Pancreas (tissue), 10 donors: ENCODE data around the gene SLC10A3. TPM values are rescaled to one million over a fixed set of nuclear protein-coding genes. Genes with fewer than 3 reads are reported as not detected.

Experiments used
- ATAC-seq, 4 donors: fragments of 200-7000 bp; cut with Tn5 transposase; one replicate each; pipeline versions ENCODE4 v1.8.0 to v1.9.1; 2020; ENCODE audit warnings: mild to moderate bottlenecking in 4 of 4, moderate library complexity in 4 of 4
- DNase-seq, 6 donors: peaks; one replicate each; pipeline ENCODE4 v3.0.0-alpha.2; 2020
- FAIRE-seq: peaks from 2 replicates; lab custom pipeline; 2012; peaks lifted over from hg19 to GRCh38; lab: Jason Lieb, UNC
- H3K27ac ChIP-seq, 4 donors: fragments of 200-600 bp; sonication (generic); 1 replicate in 3 of 4; 2 replicates in 1 of 4; pipeline versions ENCODE4 v1.5.0 to v1.8.0; 2020
- H3K27me3 ChIP-seq, 4 donors: fragments of 200-600 bp; one replicate each; pipeline ENCODE4 v1.8.0; 2021
- H3K36me3 ChIP-seq, 3 donors: fragments of 200-600 bp; sonication (generic) in 1 of 3; one replicate each; pipeline versions ENCODE4 v1.5.0 to v1.8.0; 2020 to 2021
- H3K4me1 ChIP-seq, 3 donors: fragments of 200-600 bp; one replicate each; pipeline ENCODE4 v1.8.0; 2021
- H3K4me3 ChIP-seq, 4 donors: fragments of 200-600 bp; sonication (generic) in 2 of 4; one replicate each; pipeline versions ENCODE4 v1.5.0 to v1.8.0; 2020 to 2021
- H3K9me3 ChIP-seq, 4 donors: fragments of 200-600 bp; one replicate each; pipeline ENCODE4 v1.8.0; 2021
- WGBS, 2 donors: extraction: QIAGEN DNeasy Blood & Tissue Kit; methylation state at CpG; one replicate each; pipeline ENCODE4 v1.1.7; 2013; 5-methylcytosine and 5-hydroxymethylcytosine counted together
- intact Hi-C, 3 donors: fragments of 100-400 bp; cut with DNase I; formaldehyde crosslinking; loops; one replicate each; pipeline versions ENCODE4 v1.11.1 to v1.14.2; 2022
- polyA plus RNA-seq, 2 donors: library from polyadenylated mRNA; stranded (reverse); fragments of 200-250 nt; gene quantifications; one replicate each; pipeline ENCODE4 v1.2.3, GENCODE V29; 2013
- total RNA-seq, 6 donors: library from RNA; stranded (reverse); fragmentation: NEBNext Ultra II Directional in 4 of 6; extraction: Animal tissue kit (Norgen Biotek cat#: 25700) in 4 of 6; gene quantifications; one replicate each; pipeline versions ENCODE4 v1.2.1 to v1.2.4, GENCODE V29; 2021 to 2023
- TF ChIP-seq, protein P1 (sequence below), 4 donors: fragments of 200-600 bp; sonication (generic) in 3 of 4; IDR thresholded peaks; one replicate each; pipeline versions ENCODE4 v1.5.0 to v1.8.0; 2021; ENCODE audit warnings: antibody characterized with exemption in 4 of 4
- donor health status: healthy with polysubstance abuse.
- donor health status: DM: no; HTN: no; CAD: no; lungs with moderate emphysema.
- donor health status: DM: no; HTN: no; CAD: no.
- donor health status: control.
- donor health status: control.
- donor health status: Bipolar disorder and iron deficiency.
- donor health status: DM: yes; HTN: yes; CAD: no.
- donor health status: DM: no; HTN: no; CAD: no.
- donor health status: DM: no; HTN: no; CAD: no.
- donor health status: DM: yes; HTN: yes; CAD: no.

Gene SLC10A3
- total and polyA plus RNA-seq, 8 donors = 9.6 to 19.1 (median 11.6) TPM

DNA sequence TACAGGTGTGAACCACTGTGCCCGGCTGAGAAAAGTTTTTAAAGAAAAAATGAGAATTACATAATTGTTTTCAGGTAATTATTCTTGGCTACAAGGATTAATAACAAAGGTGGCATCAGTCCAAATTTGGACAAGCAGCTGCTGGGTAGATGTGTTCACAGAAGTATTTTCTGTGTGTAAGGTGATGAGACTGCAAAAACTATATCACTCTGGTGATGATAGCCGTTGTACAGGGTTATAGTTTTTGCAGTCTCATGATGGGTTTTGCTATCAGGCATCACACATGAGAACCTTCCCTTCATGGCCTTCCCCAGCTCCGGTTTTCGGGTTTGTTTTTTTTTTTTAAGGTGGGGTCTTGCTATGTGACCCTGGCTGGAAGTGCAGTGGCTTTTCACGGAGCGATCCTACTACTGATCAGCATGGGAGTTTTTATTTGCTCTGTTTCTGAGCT, 5.1 kb upstream of the SLC10A3 start:
- DNase-seq (no peak), FAIRE-seq (no peak), ATAC-seq (no peak)
- H3K27me3 ChIP-seq = no peaks in the 10 kb centered on the region
- no peak overlapping the region for H3K27ac ChIP-seq
- H3K4me3 ChIP-seq = no peak overlapping the region
- 65 to 75% methylated on average over 6 of the region's 6 CpGs for WGBS, 2 donors
- H3K4me1 ChIP-seq = no peaks in the 10 kb centered on the region
- H3K36me3 ChIP-seq = no peaks in the 10 kb centered on the region
- intact Hi-C loops = no loop called here
- no peaks in the 10 kb centered on the region for H3K9me3 ChIP-seq
- TF ChIP-seq, protein P1, sequence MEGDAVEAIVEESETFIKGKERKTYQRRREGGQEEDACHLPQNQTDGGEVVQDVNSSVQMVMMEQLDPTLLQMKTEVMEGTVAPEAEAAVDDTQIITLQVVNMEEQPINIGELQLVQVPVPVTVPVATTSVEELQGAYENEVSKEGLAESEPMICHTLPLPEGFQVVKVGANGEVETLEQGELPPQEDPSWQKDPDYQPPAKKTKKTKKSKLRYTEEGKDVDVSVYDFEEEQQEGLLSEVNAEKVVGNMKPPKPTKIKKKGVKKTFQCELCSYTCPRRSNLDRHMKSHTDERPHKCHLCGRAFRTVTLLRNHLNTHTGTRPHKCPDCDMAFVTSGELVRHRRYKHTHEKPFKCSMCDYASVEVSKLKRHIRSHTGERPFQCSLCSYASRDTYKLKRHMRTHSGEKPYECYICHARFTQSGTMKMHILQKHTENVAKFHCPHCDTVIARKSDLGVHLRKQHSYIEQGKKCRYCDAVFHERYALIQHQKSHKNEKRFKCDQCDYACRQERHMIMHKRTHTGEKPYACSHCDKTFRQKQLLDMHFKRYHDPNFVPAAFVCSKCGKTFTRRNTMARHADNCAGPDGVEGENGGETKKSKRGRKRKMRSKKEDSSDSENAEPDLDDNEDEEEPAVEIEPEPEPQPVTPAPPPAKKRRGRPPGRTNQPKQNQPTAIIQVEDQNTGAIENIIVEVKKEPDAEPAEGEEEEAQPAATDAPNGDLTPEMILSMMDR (IDR thresholded peaks at IDR 0.05) = no peak

DNA sequence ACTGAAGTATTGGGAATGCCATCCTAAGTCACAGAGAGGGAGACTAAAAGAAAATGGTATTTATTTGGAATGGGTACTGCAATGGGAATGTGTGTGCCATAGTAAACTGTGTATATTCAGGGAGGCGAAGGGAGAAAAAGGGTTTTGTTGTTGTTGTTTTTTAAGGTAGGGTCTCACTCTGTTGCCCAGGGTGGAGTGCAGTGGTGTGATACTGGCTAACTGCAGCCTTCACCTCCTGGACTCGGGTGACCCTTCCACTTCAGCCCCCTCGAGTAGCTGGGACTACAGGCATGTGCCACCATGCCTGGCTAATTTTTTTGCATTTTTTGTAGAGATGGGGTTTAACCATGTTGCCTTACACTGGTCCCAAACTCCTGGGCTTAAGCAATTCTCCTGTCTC, 4.3 kb upstream of the SLC10A3 start:
- Histone ChIP-seq H3K9me3 (no peaks in the 10 kb centered on the region), H3K4me3 (no peak overlapping the region), H3K4me1 (no peaks in the 10 kb centered on the region), H3K27me3 (no peaks in the 10 kb centered on the region), H3K36me3 (no peaks in the 10 kb centered on the region), H3K27ac (no peak overlapping the region)
- intact Hi-C loops = no loop called here
- no peak for ATAC-seq
- FAIRE-seq = no peak
- DNase-seq = peak in 1 of 6 donors; percentile 2
- 72 to 79% methylated on average over 3 of the region's 3 CpGs for WGBS, 2 donors
- TF ChIP-seq, protein P1 (IDR thresholded peaks at IDR 0.05) = no peak

DNA sequence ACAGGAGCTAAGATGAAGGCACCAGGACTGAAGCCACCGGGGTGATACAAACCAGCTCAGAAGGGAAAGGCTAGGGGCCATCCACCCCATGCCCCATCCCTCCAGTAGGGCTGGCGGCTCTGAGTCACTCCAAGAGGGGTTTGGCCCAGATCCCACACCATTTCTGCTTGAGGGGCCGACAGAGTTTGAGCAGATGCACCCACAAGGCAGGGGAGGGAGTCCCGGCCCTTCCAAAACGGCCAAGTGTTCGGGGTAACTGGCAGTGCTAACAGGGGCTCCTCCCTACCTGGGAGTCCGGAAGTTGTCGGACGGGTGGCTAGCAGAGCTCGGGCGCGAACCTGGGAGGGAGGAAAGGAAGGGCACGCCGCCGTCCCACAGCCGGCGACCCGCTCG, 412 bp downstream of the SLC10A3 start:
- FAIRE-seq = no peak
- intact Hi-C loops = no loop called here
- TF ChIP-seq, protein P1 (IDR thresholded peaks at IDR 0.05) = no peak
- H3K36me3 ChIP-seq = no peaks in the 10 kb centered on the region
- H3K4me3 ChIP-seq = peak overlapping the region; percentile 33 to 59 (median 56)
- WGBS, 2 donors = 0 to 52% methylated on average over 11 to 19 of the region's 19 CpGs
- peak overlapping the region; percentile 84 to 94 (median 88) for H3K27ac ChIP-seq
- peak in 3 of 6 donors; percentile 26 to 48 (median 37) for DNase-seq
- H3K9me3 ChIP-seq = no peaks in the 10 kb centered on the region
- H3K27me3 ChIP-seq = no peaks in the 10 kb centered on the region
- peaks cover 0 to 5% (median 0%) of the 10 kb centered on the region in 3 donors for H3K4me1 ChIP-seq
- ATAC-seq = peak in 2 of 4 donors; percentile 12 to 14

DNA sequence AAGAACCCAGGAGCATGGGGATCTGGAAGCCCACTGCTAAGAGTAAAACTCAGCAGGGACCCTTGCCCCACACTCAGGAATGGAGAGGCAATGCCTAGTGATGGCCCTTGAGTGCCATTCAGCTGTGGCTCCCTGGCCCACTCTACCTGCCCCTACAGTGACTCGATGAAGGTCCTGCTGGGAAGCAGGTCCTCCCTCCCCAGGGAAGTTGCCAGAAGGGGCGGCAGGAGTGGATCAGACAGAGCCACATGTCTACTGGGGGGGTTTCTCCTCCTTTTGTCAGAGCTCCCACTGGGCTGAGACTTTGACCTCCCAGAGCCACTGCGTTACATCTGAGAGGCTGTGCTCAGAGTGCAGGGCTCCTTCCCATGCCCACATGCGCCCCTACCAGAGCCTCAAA, 1.2 kb downstream of the SLC10A3 start:
- no peak for FAIRE-seq
- peak overlapping the region in 2 of 4 donors; percentile 56 to 59 for H3K4me3 ChIP-seq

More for the DNA sequence above, 1.2 kb downstream of the SLC10A3 start:
- DNase-seq (no peak), ATAC-seq (no peak)
- intact Hi-C loops = no loop called here
- TF ChIP-seq, protein P1 (IDR thresholded peaks at IDR 0.05) = no peak
- no peaks in the 10 kb centered on the region for H3K36me3 ChIP-seq
- H3K27ac ChIP-seq = no peak overlapping the region
- H3K4me1 ChIP-seq = peaks cover 0 to 5% (median 0%) of the 10 kb centered on the region in 3 donors
- WGBS, 2 donors = 76 to 78% methylated on average over 4 of the region's 4 CpGs
- no peaks in the 10 kb centered on the region for H3K9me3 ChIP-seq
- no peaks in the 10 kb centered on the region for H3K27me3 ChIP-seq
